H9 (cell line): ENCODE measurements around the gene PNPLA4. TPM values are rescaled to one million over a fixed set of nuclear protein-coding genes. Genes with fewer than 3 reads are reported as not detected.

Experiments
- DNase-seq: peaks from one replicate; pipeline ENCODE4 v3.0.0-alpha.2; 2017
- H2AFZ ChIP-seq: one replicate; pipeline ENCODE4 v1.6.1; 2013; ENCODE audit warnings: mild to moderate bottlenecking, low read length, control low read depth, moderate library complexity
- H2AK5ac ChIP-seq: 2 replicates; pipeline ENCODE4 v1.6.1; 2013; ENCODE audit warnings: low read length, control low read depth, mixed read lengths; ENCODE audit not compliant: insufficient read length
- H2BK120ac ChIP-seq: one replicate; pipeline ENCODE4 v1.6.1; 2013; ENCODE audit warnings: low read depth, mild to moderate bottlenecking, low read length, control low read depth, inconsistent platforms; ENCODE audit not compliant: poor library complexity, severe bottlenecking
- H2BK12ac ChIP-seq: 2 replicates; pipeline ENCODE4 v1.6.1; 2013; ENCODE audit warnings: low read length, control low read depth, mixed read lengths, low read depth; ENCODE audit not compliant: insufficient read length
- H2BK15ac ChIP-seq: 2 replicates; pipeline ENCODE4 v1.6.1; 2013; ENCODE audit warnings: low read depth, low read length, control low read depth
- H2BK20ac ChIP-seq: one replicate; pipeline ENCODE4 v1.6.1; 2013; ENCODE audit warnings: low read depth, mild to moderate bottlenecking, low read length, control low read depth, inconsistent platforms; ENCODE audit not compliant: poor library complexity, severe bottlenecking
- H2BK5ac ChIP-seq: 2 replicates; pipeline ENCODE4 v1.6.1; 2013; ENCODE audit warnings: low read length, control low read depth, mixed read lengths; ENCODE audit not compliant: insufficient read length
- H3K14ac ChIP-seq: 2 replicates; pipeline ENCODE4 v1.6.1; 2013; ENCODE audit warnings: low read length, control low read depth; ENCODE audit not compliant: insufficient read depth
- H3K18ac ChIP-seq: 2 replicates; pipeline ENCODE4 v1.6.1; 2013; ENCODE audit warnings: low read depth, mild to moderate bottlenecking, mixed read lengths, low read length, control low read depth; ENCODE audit not compliant: insufficient read length
- H3K23ac ChIP-seq: 2 replicates; pipeline ENCODE4 v1.6.1; 2013; ENCODE audit warnings: low read length, control low read depth, mixed read lengths, low read depth; ENCODE audit not compliant: insufficient read length
- H3K23me2 ChIP-seq: 2 replicates; pipeline ENCODE4 v1.6.1; 2013; ENCODE audit warnings: low read depth, mild to moderate bottlenecking, mixed read lengths, low read length, control low read depth; ENCODE audit not compliant: insufficient read length, poor library complexity, severe bottlenecking
- H3K27ac ChIP-seq: 2 replicates; pipeline ENCODE4 v1.5.1; 2013; ENCODE audit warnings: low read length, control low read depth, mixed read lengths, low read depth; ENCODE audit not compliant: insufficient read length
- H3K27me3 ChIP-seq: 2 replicates; pipeline ENCODE4 v1.6.1; 2013; ENCODE audit warnings: low read length, control low read depth, inconsistent platforms; ENCODE audit not compliant: insufficient read depth
- H3K4ac ChIP-seq: 2 replicates; pipeline ENCODE4 v1.6.1; 2013; ENCODE audit warnings: low read depth, mild to moderate bottlenecking, control low read depth, inconsistent platforms, low read length, moderate library complexity
- H3K4me1 ChIP-seq: 2 replicates; pipeline ENCODE4 v1.6.1; 2013; ENCODE audit warnings: low read length, control low read depth, inconsistent platforms; ENCODE audit not compliant: insufficient read depth
- H3K4me2 ChIP-seq: 2 replicates; pipeline ENCODE4 v1.6.1; 2013; ENCODE audit warnings: low read length, control low read depth, mixed read lengths; ENCODE audit not compliant: insufficient read length, insufficient read depth
- H3K56ac ChIP-seq: 2 replicates; pipeline ENCODE4 v1.6.1; 2013; ENCODE audit warnings: low read depth, mild to moderate bottlenecking, mixed read lengths, low read length, control low read depth; ENCODE audit not compliant: insufficient read length
- H3K79me1 ChIP-seq: 2 replicates; pipeline ENCODE4 v1.6.1; 2013; ENCODE audit warnings: low read depth, mild to moderate bottlenecking, moderate library complexity, low read length, control low read depth, inconsistent platforms; ENCODE audit not compliant: insufficient read depth, poor library complexity, severe bottlenecking
- H3K79me2 ChIP-seq: 2 replicates; pipeline ENCODE4 v1.6.1; 2013; ENCODE audit warnings: low read length, control low read depth, inconsistent platforms; ENCODE audit not compliant: insufficient read depth
- H3K9ac ChIP-seq: 2 replicates; pipeline ENCODE4 v1.6.1; 2013; ENCODE audit warnings: low read length, control low read depth, mixed read lengths; ENCODE audit not compliant: insufficient read length; ENCODE audit errors: extremely low read depth
- H3K9me3 ChIP-seq: one replicate; pipeline ENCODE4 v1.6.1; 2013; ENCODE audit warnings: low read depth, low read length, inconsistent platforms; ENCODE audit not compliant: control insufficient read depth
- H3T11ph ChIP-seq: one replicate; pipeline ENCODE4 v1.6.1; 2013; ENCODE audit warnings: mild to moderate bottlenecking, low read length, control low read depth, inconsistent platforms
- H4K20me1 ChIP-seq: one replicate; pipeline ENCODE4 v1.6.1; 2013; ENCODE audit not compliant: control insufficient read depth, insufficient read length, insufficient read depth
- H4K5ac ChIP-seq: 2 replicates; pipeline ENCODE4 v1.6.1; 2013; ENCODE audit warnings: low read depth, mild to moderate bottlenecking, mixed read lengths, low read length, control low read depth; ENCODE audit not compliant: insufficient read length
- H4K8ac ChIP-seq: replicated peaks from 2 replicates; pipeline ENCODE4 v1.6.1; 2013; ENCODE audit warnings: low read length, control low read depth, mixed read lengths, low read depth; ENCODE audit not compliant: insufficient read length
- H4K91ac ChIP-seq: 2 replicates; pipeline ENCODE4 v1.6.1; 2013; ENCODE audit warnings: low read depth, mild to moderate bottlenecking, moderate library complexity, mixed read lengths, low read length, control low read depth; ENCODE audit not compliant: insufficient read length
- H3K27ac Mint-ChIP-seq, 3 experiments: 2 replicates in 2 of 3; 3 replicates in 1 of 3; pipeline ENCODE4 v1.8.0; 2020 to 2021; ENCODE audit warnings: mixed read lengths in 3 of 3, mild to moderate bottlenecking in 1 of 3, moderate library complexity in 1 of 3
- H3K27me3 Mint-ChIP-seq: 2 replicates; pipeline ENCODE4 v1.8.0; 2021; ENCODE audit warnings: low read depth, mild to moderate bottlenecking, moderate library complexity, mixed read lengths
- H3K36me3 Mint-ChIP-seq, 3 experiments: 2 replicates in 2 of 3; 3 replicates in 1 of 3; pipeline ENCODE4 v1.8.0; 2020 to 2021; ENCODE audit warnings: low read depth in 3 of 3, mixed read lengths in 3 of 3; ENCODE audit not compliant: insufficient read depth in 1 of 3
- H3K4me1 Mint-ChIP-seq, 2 experiments: 2 replicates each; pipeline ENCODE4 v1.8.0; 2020; ENCODE audit warnings: mixed read lengths in 2 of 2
- H3K4me3 Mint-ChIP-seq, 2 experiments: 2 replicates in 1 of 2; 3 replicates in 1 of 2; pipeline ENCODE4 v1.8.0; 2020 to 2021; ENCODE audit warnings: mild to moderate bottlenecking in 2 of 2, mixed read lengths in 2 of 2, moderate library complexity in 1 of 2
- H3K9me3 Mint-ChIP-seq, 2 experiments: 2 replicates in 1 of 2; 3 replicates in 1 of 2; pipeline ENCODE4 v1.8.0; 2020; ENCODE audit warnings: mild to moderate bottlenecking in 2 of 2, mixed read lengths in 2 of 2, moderate library complexity in 1 of 2
- CTCF ChIP-seq: fragments of 200-600 bp; sonication (generic); conservative IDR thresholded peaks from 3 replicates; pipeline ENCODE4 v1.8.0; 2021; ENCODE audit warnings: antibody characterized with exemption, mild to moderate bottlenecking
- WGBS: extraction: QIAGEN DNeasy Blood & Tissue Kit; methylation state at CpG from one replicate; pipeline ENCODE4 v1.1.7; 2013; ENCODE audit warnings: missing lambda C conversion rate, low lambda C conversion rate, mixed read lengths; ENCODE audit not compliant: insufficient read length; ENCODE audit errors: extremely low coverage; 5-methylcytosine and 5-hydroxymethylcytosine counted together
- total RNA-seq: library from RNA; stranded (reverse); gene quantifications from 2 replicates; pipeline ENCODE4 v1.2.1, GENCODE V29; 2021

Gene PNPLA4
- total RNA-seq, 1 experiment from 2014 or later, result 21.4 TPM

GRCh38 chrX:7948483-7948882 lies 21.3 kb upstream of the PNPLA4 start:
- Histone ChIP-seq H2BK12ac (no peak overlapping the region), H3K14ac (no peak overlapping the region), H4K8ac (no peak overlapping the region), H3K27ac (no peak overlapping the region), H3K27me3 (no peaks in the 10 kb centered on the region), H3T11ph (no peak overlapping the region), H3K4ac (no peak overlapping the region), H3K9me3 (no peaks in the 10 kb centered on the region), H2BK20ac (no peak overlapping the region), H2BK15ac (no peak overlapping the region), H4K20me1 (no peaks in the 10 kb centered on the region), H3K9ac (no peak overlapping the region), H3K4me2 (no peak overlapping the region), H3K23me2 (no peaks in the 10 kb centered on the region), H2BK120ac (no peak overlapping the region), H2AK5ac (no peak overlapping the region), H3K4me1 (no peaks in the 10 kb centered on the region), H3K56ac (no peak overlapping the region), H3K79me1 (no peaks in the 10 kb centered on the region), H2BK5ac (no peak overlapping the region), H3K23ac (no peak overlapping the region), H4K91ac (no peak overlapping the region), H3K18ac (no peak overlapping the region), H2AFZ (no peak overlapping the region), H4K5ac (no peak overlapping the region), H3K79me2 (no peaks in the 10 kb centered on the region)
- no peak for DNase-seq
- Mint-ChIP-seq H3K4me1 (peaks cover 8 to 11% of the 10 kb centered on the region in 2 experiments), H3K9me3 (no peaks in the 10 kb centered on the region), H3K27me3 (peaks cover 2% of the 10 kb centered on the region; the same call in 1 of the 2 replicates), H3K27ac (no peak overlapping the region; a peak in 1 of 7 replicates), H3K36me3 (no peaks in the 10 kb centered on the region), H3K4me3 (no peak overlapping the region)
- no CpG with 5 or more reads among the region's 3 CpGs for WGBS
- TF ChIP-seq CTCF, result no peak
